Measurements from ENCODE around the gene ARMC9.

- TF ChIP-seq CTCF (IDR thresholded peaks at IDR 0.05 in 2 of 3, conservative IDR thresholded peaks at IDR 0.05 in 1 of 3; ENCODE audit: borderline replicate concordance in 1 of 3, insufficient read depth in 1 of 3, low read depth in 2 of 3, low read length in 2 of 3) (no peak), POLR2A (IDR thresholded peaks at IDR 0.05; ENCODE audit: borderline replicate concordance, extremely low read depth, insufficient read depth, insufficient read length) (no peak), EZH2phosphoT487 (IDR thresholded peaks at IDR 0.05; ENCODE audit: borderline replicate concordance) (no peak), SIN3A (IDR thresholded peaks at IDR 0.05; ENCODE audit: low read depth) (no peak), EZH2 (IDR thresholded peaks at IDR 0.05) (no peak), CEBPB (IDR thresholded peaks at IDR 0.05; ENCODE audit: low read depth) (no peak), FOSL1 (IDR thresholded peaks at IDR 0.05; ENCODE audit: low read depth) (no peak), RAD21 (IDR thresholded peaks at IDR 0.05; ENCODE audit: low read depth) (no peak), YY1 (IDR thresholded peaks at IDR 0.05; ENCODE audit: extremely low read depth, insufficient replicate concordance, low read depth, low read length) (no peak), TCF7L2 (IDR thresholded peaks at IDR 0.05; ENCODE audit: borderline replicate concordance, extremely low read depth, insufficient read depth, insufficient read length) (no peak), EGR1 (IDR thresholded peaks at IDR 0.05; ENCODE audit: low read depth) (no peak), SP1 (IDR thresholded peaks at IDR 0.05; ENCODE audit: low read depth) (no peak)
- TF ChIP-seq, protein P1, sequence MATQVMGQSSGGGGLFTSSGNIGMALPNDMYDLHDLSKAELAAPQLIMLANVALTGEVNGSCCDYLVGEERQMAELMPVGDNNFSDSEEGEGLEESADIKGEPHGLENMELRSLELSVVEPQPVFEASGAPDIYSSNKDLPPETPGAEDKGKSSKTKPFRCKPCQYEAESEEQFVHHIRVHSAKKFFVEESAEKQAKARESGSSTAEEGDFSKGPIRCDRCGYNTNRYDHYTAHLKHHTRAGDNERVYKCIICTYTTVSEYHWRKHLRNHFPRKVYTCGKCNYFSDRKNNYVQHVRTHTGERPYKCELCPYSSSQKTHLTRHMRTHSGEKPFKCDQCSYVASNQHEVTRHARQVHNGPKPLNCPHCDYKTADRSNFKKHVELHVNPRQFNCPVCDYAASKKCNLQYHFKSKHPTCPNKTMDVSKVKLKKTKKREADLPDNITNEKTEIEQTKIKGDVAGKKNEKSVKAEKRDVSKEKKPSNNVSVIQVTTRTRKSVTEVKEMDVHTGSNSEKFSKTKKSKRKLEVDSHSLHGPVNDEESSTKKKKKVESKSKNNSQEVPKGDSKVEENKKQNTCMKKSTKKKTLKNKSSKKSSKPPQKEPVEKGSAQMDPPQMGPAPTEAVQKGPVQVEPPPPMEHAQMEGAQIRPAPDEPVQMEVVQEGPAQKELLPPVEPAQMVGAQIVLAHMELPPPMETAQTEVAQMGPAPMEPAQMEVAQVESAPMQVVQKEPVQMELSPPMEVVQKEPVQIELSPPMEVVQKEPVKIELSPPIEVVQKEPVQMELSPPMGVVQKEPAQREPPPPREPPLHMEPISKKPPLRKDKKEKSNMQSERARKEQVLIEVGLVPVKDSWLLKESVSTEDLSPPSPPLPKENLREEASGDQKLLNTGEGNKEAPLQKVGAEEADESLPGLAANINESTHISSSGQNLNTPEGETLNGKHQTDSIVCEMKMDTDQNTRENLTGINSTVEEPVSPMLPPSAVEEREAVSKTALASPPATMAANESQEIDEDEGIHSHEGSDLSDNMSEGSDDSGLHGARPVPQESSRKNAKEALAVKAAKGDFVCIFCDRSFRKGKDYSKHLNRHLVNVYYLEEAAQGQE (IDR thresholded peaks at IDR 0.05; ENCODE audit: low read depth), result no peak
- TF ChIP-seq, protein P2, sequence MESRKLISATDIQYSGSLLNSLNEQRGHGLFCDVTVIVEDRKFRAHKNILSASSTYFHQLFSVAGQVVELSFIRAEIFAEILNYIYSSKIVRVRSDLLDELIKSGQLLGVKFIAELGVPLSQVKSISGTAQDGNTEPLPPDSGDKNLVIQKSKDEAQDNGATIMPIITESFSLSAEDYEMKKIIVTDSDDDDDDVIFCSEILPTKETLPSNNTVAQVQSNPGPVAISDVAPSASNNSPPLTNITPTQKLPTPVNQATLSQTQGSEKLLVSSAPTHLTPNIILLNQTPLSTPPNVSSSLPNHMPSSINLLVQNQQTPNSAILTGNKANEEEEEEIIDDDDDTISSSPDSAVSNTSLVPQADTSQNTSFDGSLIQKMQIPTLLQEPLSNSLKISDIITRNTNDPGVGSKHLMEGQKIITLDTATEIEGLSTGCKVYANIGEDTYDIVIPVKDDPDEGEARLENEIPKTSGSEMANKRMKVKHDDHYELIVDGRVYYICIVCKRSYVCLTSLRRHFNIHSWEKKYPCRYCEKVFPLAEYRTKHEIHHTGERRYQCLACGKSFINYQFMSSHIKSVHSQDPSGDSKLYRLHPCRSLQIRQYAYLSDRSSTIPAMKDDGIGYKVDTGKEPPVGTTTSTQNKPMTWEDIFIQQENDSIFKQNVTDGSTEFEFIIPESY (IDR thresholded peaks at IDR 0.05; ENCODE audit: extremely low read depth, insufficient replicate concordance, low read length), result no peak
Observed at GRCh38 chr2:231183851-231184250, 14.6 kb upstream of the ARMC9 start.
